Neuronal stem cell (in vitro differentiated cells): ENCODE data around the gene PFKL.
A peak's percentile ranks its signal among the peaks of the same experiment; 100 is the strongest.
"Not testable (repeated sequence)": the region's sequence is repeated elsewhere in the genome, so short reads cannot be mapped to it uniquely, and the experiment has no call there.

Experiments
- DNase-seq: peaks from one replicate; pipeline ENCODE4 v3.0.0-alpha.2; 2013; ENCODE audit warnings: low spot score
- H2AFZ ChIP-seq: one replicate; pipeline ENCODE4 v1.6.1; 2013; ENCODE audit warnings: mild to moderate bottlenecking, low read length, inconsistent platforms
- H2AK5ac ChIP-seq: 2 replicates; pipeline ENCODE4 v1.6.1; 2013; ENCODE audit warnings: low read depth, mild to moderate bottlenecking, inconsistent platforms, low read length, moderate library complexity, mixed read lengths
- H2BK120ac ChIP-seq: 2 replicates; pipeline ENCODE4 v1.6.1; 2013; ENCODE audit warnings: low read depth, mild to moderate bottlenecking, inconsistent platforms, low read length, moderate library complexity, mixed read lengths
- H2BK12ac ChIP-seq: one replicate; pipeline ENCODE4 v1.6.1; 2013; ENCODE audit warnings: low read length, inconsistent platforms
- H2BK15ac ChIP-seq: 2 replicates; pipeline ENCODE4 v1.6.1; 2013; ENCODE audit warnings: mild to moderate bottlenecking, low read length, inconsistent platforms, mixed read lengths
- H2BK5ac ChIP-seq: one replicate; pipeline ENCODE4 v1.6.1; 2013; ENCODE audit warnings: inconsistent platforms, mild to moderate bottlenecking, low read length, moderate library complexity
- H3K14ac ChIP-seq: one replicate; pipeline ENCODE4 v1.6.1; 2013; ENCODE audit warnings: low read length, inconsistent platforms
- H3K18ac ChIP-seq: 2 replicates; pipeline ENCODE4 v1.6.1; 2013; ENCODE audit warnings: low read length, inconsistent platforms
- H3K23ac ChIP-seq: 2 replicates; pipeline ENCODE4 v1.6.1; 2013; ENCODE audit warnings: low read depth, mild to moderate bottlenecking, mixed read lengths, low read length, inconsistent platforms; ENCODE audit not compliant: poor library complexity
- H3K27ac ChIP-seq: replicated peaks from 3 replicates; pipeline ENCODE4 v1.5.1; 2013; ENCODE audit warnings: low read length, inconsistent platforms
- H3K27me3 ChIP-seq, 3 experiments: 2 replicates each; pipeline ENCODE4 v1.6.1; 2013; ENCODE audit warnings: low read length in 3 of 3, mild to moderate bottlenecking in 2 of 3, inconsistent platforms in 1 of 3, low read depth in 1 of 3, mixed read lengths in 1 of 3, moderate library complexity in 1 of 3; ENCODE audit not compliant: control insufficient read depth in 3 of 3, insufficient read depth in 3 of 3
- H3K36me3 ChIP-seq, 2 donors: replicated peaks in 1 of 2; 2 replicates each; pipeline ENCODE4 v1.6.1; 2013; ENCODE audit warnings: low read length in 2 of 2; ENCODE audit not compliant: control insufficient read depth in 2 of 2, insufficient read depth in 2 of 2
- H3K4ac ChIP-seq: 2 replicates; pipeline ENCODE4 v1.6.1; 2013; ENCODE audit warnings: inconsistent platforms, mild to moderate bottlenecking, low read length, moderate library complexity
- H3K4me1 ChIP-seq, 2 donors: 1 replicate in 1 of 2; 2 replicates in 1 of 2; pipeline ENCODE4 v1.6.1; 2013; ENCODE audit warnings: low read length in 2 of 2, low read depth in 1 of 2; ENCODE audit not compliant: control insufficient read depth in 2 of 2, insufficient read depth in 1 of 2
- H3K4me2 ChIP-seq: one replicate; pipeline ENCODE4 v1.6.1; 2013; ENCODE audit warnings: mild to moderate bottlenecking, low read length, inconsistent platforms; ENCODE audit not compliant: insufficient read depth, poor library complexity, severe bottlenecking
- H3K4me3 ChIP-seq, 2 donors: 2 replicates each; pipeline ENCODE4 v1.5.1; 2013; ENCODE audit warnings: low read length in 2 of 2, mild to moderate bottlenecking in 2 of 2, inconsistent platforms in 1 of 2, moderate library complexity in 1 of 2
- H3K79me1 ChIP-seq: one replicate; pipeline ENCODE4 v1.6.1; 2013; ENCODE audit warnings: low read depth, mild to moderate bottlenecking, inconsistent platforms, low read length, moderate library complexity
- H3K9ac ChIP-seq: one replicate; pipeline ENCODE4 v1.6.1; 2013; ENCODE audit warnings: mild to moderate bottlenecking, low read depth, low read length, inconsistent platforms; ENCODE audit not compliant: poor library complexity
- H3K9me3 ChIP-seq, 2 donors: replicated peaks in 1 of 2; 2 replicates each; pipeline versions ENCODE3 to v1.6.1; 2013; ENCODE audit warnings: low read length in 2 of 2, mild to moderate bottlenecking in 2 of 2, inconsistent platforms in 1 of 2, low read depth in 1 of 2, mixed read lengths in 1 of 2, moderate library complexity in 1 of 2; ENCODE audit not compliant: control insufficient read depth in 2 of 2, insufficient read depth in 1 of 2
- H4K8ac ChIP-seq: one replicate; pipeline ENCODE4 v1.6.1; 2013; ENCODE audit warnings: low read depth, mild to moderate bottlenecking, inconsistent platforms, low read length, moderate library complexity
- H4K91ac ChIP-seq: one replicate; pipeline ENCODE4 v1.6.1; 2013; ENCODE audit warnings: low read length, low read depth, mild to moderate bottlenecking, inconsistent platforms; ENCODE audit not compliant: poor library complexity
- WGBS, 2 donors: extraction: QIAGEN DNeasy Blood & Tissue Kit; methylation state at CpG; one replicate each; pipeline ENCODE4 v1.1.7; 2013; ENCODE audit warnings: missing lambda C conversion rate in 2 of 2, mixed read lengths in 1 of 2; ENCODE audit not compliant: insufficient read length in 2 of 2, insufficient replicate concordance in 1 of 2; ENCODE audit errors: extremely low coverage in 2 of 2; 5-methylcytosine and 5-hydroxymethylcytosine counted together

Gene PFKL

GRCh38 chr21:44357064-44357837 is 57.4 kb downstream of the PFKL start:
- DNase-seq, result no peak
- Histone ChIP-seq H2BK5ac (no peak overlapping the region), H4K8ac (no peak overlapping the region), H3K9me3 (no peaks in the 10 kb centered on the region), H2AFZ (peak overlapping the region; percentile 75), H3K23ac (peak overlapping the region; percentile 9), H2BK15ac (peak overlapping the region; percentile 54), H3K4me2 (no peak overlapping the region), H3K36me3 (no peaks in the 10 kb centered on the region), H2AK5ac (no peak overlapping the region), H2BK120ac (no peak overlapping the region), H3K27me3 (no peaks in the 10 kb centered on the region), H3K4me3 (no peak overlapping the region), H4K91ac (no peak overlapping the region), H3K4me1 (peaks cover 0 to 10% of the 10 kb centered on the region in 2 donors), H3K9ac (no peak overlapping the region), H3K14ac (no peak overlapping the region), H3K4ac (no peak overlapping the region), H3K79me1 (peaks cover 2% of the 10 kb centered on the region), H2BK12ac (no peak overlapping the region), H3K27ac (no peak overlapping the region), H3K18ac (peak overlapping the region; percentile 57)
- no CpG with 5 or more reads among the region's 21 CpGs for WGBS, 2 donors

GRCh38 chr21:44359396-44359795 is 59.5 kb downstream of the PFKL start:
- no CpG with 5 or more reads among the region's 8 CpGs for WGBS, 2 donors
- no peak overlapping the region for H2BK12ac ChIP-seq

GRCh38 chr21:44360159-44360558 is 60.3 kb downstream of the PFKL start:
- no peak overlapping the region for H3K4me3 ChIP-seq
- no peak overlapping the region for H2BK15ac ChIP-seq
- H3K4me2 ChIP-seq, result no peak overlapping the region
- H2BK5ac ChIP-seq, result no peak overlapping the region
- peak overlapping the region; percentile 45 for H2AFZ ChIP-seq
- H3K27me3 ChIP-seq, result no peaks in the 10 kb centered on the region
- H3K27ac ChIP-seq, result no peak overlapping the region
- no peak overlapping the region for H4K91ac ChIP-seq
- no peak overlapping the region for H4K8ac ChIP-seq
- no CpG with 5 or more reads among the region's 8 CpGs for WGBS, 2 donors
- no peak overlapping the region for H2AK5ac ChIP-seq
- no peak overlapping the region for H3K9ac ChIP-seq
- H3K4me1 ChIP-seq, result peaks cover 0 to 10% of the 10 kb centered on the region in 2 donors
- H2BK12ac ChIP-seq, result no peak overlapping the region
- no peak overlapping the region for H3K23ac ChIP-seq
- no peak overlapping the region for H3K14ac ChIP-seq
- no peak overlapping the region for H3K4ac ChIP-seq
- DNase-seq, result no peak
- H3K9me3 ChIP-seq, result peaks cover 0 to 6% of the 10 kb centered on the region in 2 donors
- no peaks in the 10 kb centered on the region for H3K36me3 ChIP-seq
- no peak overlapping the region for H3K18ac ChIP-seq
- no peaks in the 10 kb centered on the region for H3K79me1 ChIP-seq
- H2BK120ac ChIP-seq, result no peak overlapping the region

More at GRCh38 chr21:44359396-44359795, 59.5 kb downstream of the PFKL start:
- Histone ChIP-seq H3K27me3 (no peaks in the 10 kb centered on the region), H3K4me3 (no peak overlapping the region), H2BK120ac (no peak overlapping the region), H3K27ac (no peak overlapping the region), H3K9me3 (peaks cover 0 to 6% of the 10 kb centered on the region in 2 donors), H3K14ac (no peak overlapping the region), H2AFZ (no peak overlapping the region), H3K9ac (no peak overlapping the region), H2BK15ac (no peak overlapping the region), H2AK5ac (no peak overlapping the region), H3K4me2 (no peak overlapping the region), H4K8ac (no peak overlapping the region), H2BK5ac (no peak overlapping the region), H3K79me1 (no peaks in the 10 kb centered on the region), H4K91ac (no peak overlapping the region), H3K18ac (no peak overlapping the region), H3K36me3 (no peaks in the 10 kb centered on the region), H3K4me1 (peaks cover 0 to 10% of the 10 kb centered on the region in 2 donors), H3K4ac (no peak overlapping the region), H3K23ac (no peak overlapping the region)
- no peak for DNase-seq

- not testable (repeated sequence) for H3K23ac ChIP-seq, H2AK5ac ChIP-seq, H3K4me3 ChIP-seq, H3K4me1 ChIP-seq, H3K27me3 ChIP-seq, H3K14ac ChIP-seq, H4K91ac ChIP-seq, H3K4me2 ChIP-seq, H3K27ac ChIP-seq, H2BK5ac ChIP-seq, H2BK12ac ChIP-seq, H2BK120ac ChIP-seq, H3K36me3 ChIP-seq, H3K79me1 ChIP-seq, H3K9me3 ChIP-seq, H2BK15ac ChIP-seq, DNase-seq, H3K9ac ChIP-seq, H3K4ac ChIP-seq, H3K18ac ChIP-seq, H2AFZ ChIP-seq, H4K8ac ChIP-seq
- WGBS, 2 donors, result no CpG with 5 or more reads among the region's 5 CpGs
Measured at GRCh38 chr21:44361903-44362302, 62.0 kb downstream of the PFKL start.
